Mucosa of gallbladder (tissue), 1 donor: Measurements from ENCODE around the gene MNT. TPM values are rescaled to one million over a fixed set of nuclear protein-coding genes. Genes with fewer than 3 reads are reported as not detected.
"Not testable (repeated sequence)": the region's sequence is repeated elsewhere in the genome, so short reads cannot be mapped to it uniquely, and the experiment has no call there.

ENCODE experiments used
- DNase-seq: peaks from one replicate; pipeline ENCODE4 v3.0.0-alpha.2; 2020; ENCODE audit warnings: low spot score
- total RNA-seq: library from RNA; stranded (reverse); gene quantifications from one replicate; pipeline ENCODE4 v1.2.1, GENCODE V29; 2021
- donor health status: DM: no; HTN: no; CAD: no.

MNT gene
- 44.0 TPM for total RNA-seq

- DNase-seq, result peak; percentile 93
These were observed at the start of gene MNT for GRCh38 chr17:2400877-2401425. Gene MNT, minus strand, starts transcription at chr17:2401060. Its CDS starts 348 bp downstream, at chr17:2400712.

- no peak for DNase-seq
These were observed 49.3 kb upstream of the MNT start for GRCh38 chr17:2450016-2450650.

GRCh38 chr17:2449486-2449885 is 48.6 kb upstream of the MNT start:
- no peak for DNase-seq

GRCh38 chr17:2447479-2447878 is 46.6 kb upstream of the MNT start:
- not testable (repeated sequence) for DNase-seq

- no peak for DNase-seq
These were observed 44.8 kb upstream of the MNT start for GRCh38 chr17:2445638-2446037.

GRCh38 chr17:2444382-2444781 is 43.5 kb upstream of the MNT start:
- no peak for DNase-seq

- no peak for DNase-seq
These were observed 41.3 kb upstream of the MNT start for GRCh38 chr17:2442166-2442565.

GRCh38 chr17:2440930-2441329 is 40.1 kb upstream of the MNT start:
- DNase-seq, result no peak

GRCh38 chr17:2439997-2440396 is 39.1 kb upstream of the MNT start:
- not testable (repeated sequence) for DNase-seq

- DNase-seq, result no peak
These were observed 38.0 kb upstream of the MNT start for GRCh38 chr17:2438823-2439222.

GRCh38 chr17:2436316-2436905 is 35.6 kb upstream of the MNT start:
- DNase-seq, result no peak

- DNase-seq, result no peak
These were observed 35.0 kb upstream of the MNT start for GRCh38 chr17:2435862-2436261.

- no peak for DNase-seq
These were observed 34.4 kb upstream of the MNT start for GRCh38 chr17:2435181-2435741.

- DNase-seq, result no peak
These were observed 32.8 kb upstream of the MNT start for GRCh38 chr17:2433696-2434095.

- no peak for DNase-seq
These were observed 27.1 kb upstream of the MNT start for GRCh38 chr17:2427910-2428309.

GRCh38 chr17:2427215-2427614 is 26.4 kb upstream of the MNT start:
- no peak for DNase-seq

GRCh38 chr17:2423271-2423670 is 22.4 kb upstream of the MNT start:
- no peak for DNase-seq

GRCh38 chr17:2421315-2422147 is 20.7 kb upstream of the MNT start:
- DNase-seq, result no peak

- no peak for DNase-seq
These were observed 19.3 kb upstream of the MNT start for GRCh38 chr17:2420176-2420575.

GRCh38 chr17:2419486-2419885 is 18.6 kb upstream of the MNT start:
- DNase-seq, result no peak

- no peak for DNase-seq
These were observed 17.7 kb upstream of the MNT start for GRCh38 chr17:2418572-2418971.

GRCh38 chr17:2416010-2416734 is 15.3 kb upstream of the MNT start:
- peak; percentile 91 for DNase-seq
